T-helper 1 cell treated with Interleukin-12 subunit alpha and Interleukin-12 subunit beta and Interleukin-4 antibody, amounts not matched to agents 30 μg/mL and 1 μg/mL, for 36 hours (primary cell): ENCODE results near the gene RBM15.

Source experiments
- H3K27ac Mint-ChIP-seq: one replicate; pipeline ENCODE4 v1.8.0; 2021; ENCODE audit warnings: mild to moderate bottlenecking, mixed read lengths
- H3K27me3 Mint-ChIP-seq: one replicate; pipeline ENCODE4 v1.8.0; 2021; ENCODE audit warnings: low read depth, mixed read lengths
- H3K36me3 Mint-ChIP-seq: one replicate; pipeline ENCODE4 v1.8.0; 2021; ENCODE audit warnings: low read depth, mixed read lengths
- H3K4me1 Mint-ChIP-seq: one replicate; pipeline ENCODE4 v1.8.0; 2021; ENCODE audit warnings: low read depth, mixed read lengths
- H3K4me3 Mint-ChIP-seq: one replicate; pipeline ENCODE4 v1.8.0; 2021; ENCODE audit warnings: mild to moderate bottlenecking, moderate library complexity, mixed read lengths
- H3K9me3 Mint-ChIP-seq: one replicate; pipeline ENCODE4 v1.8.0; 2021; ENCODE audit warnings: mixed read lengths

The RBM15 gene

DNA sequence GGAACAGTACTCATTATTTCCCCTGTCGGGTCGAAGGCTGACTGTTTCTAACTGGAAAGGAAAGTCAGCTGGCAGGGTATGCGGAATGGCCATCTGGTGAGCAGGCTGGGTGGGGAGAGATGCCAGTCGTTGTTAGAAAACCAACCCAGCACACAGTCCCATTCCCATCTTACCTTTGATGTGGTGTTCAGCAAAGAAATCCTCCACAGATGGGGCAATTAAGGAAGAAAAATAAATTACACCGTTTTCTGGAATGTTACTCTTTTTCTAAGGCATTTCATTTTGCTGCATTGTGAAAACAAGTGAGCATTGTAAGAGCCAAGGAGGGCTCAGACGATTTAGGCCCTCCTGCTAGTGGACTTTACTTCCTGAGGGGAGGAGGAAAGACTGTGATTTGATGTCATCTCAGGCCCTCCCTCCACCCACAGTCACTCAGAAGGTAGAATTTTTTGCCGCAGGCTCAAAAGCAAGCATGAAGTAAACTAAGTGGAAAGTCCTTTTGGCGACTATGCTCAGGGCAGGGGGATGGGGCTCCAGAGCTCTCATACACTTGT lies 51.6 kb downstream of the RBM15 start, which contains the start of gene SLC16A4:
Gene SLC16A4 (minus strand): TSS at position 335 of the 554 bp plus-strand sequence. CDS start 1,703 bp downstream, outside the sequence.
- H3K9me3 Mint-ChIP-seq = no peaks in the 10 kb centered on the region
- peaks cover 14% of the 10 kb centered on the region for H3K36me3 Mint-ChIP-seq
- no peak within 1 kb of the TSS for H3K4me3 Mint-ChIP-seq
- no peak within 1 kb of the TSS for H3K27ac Mint-ChIP-seq
- peaks cover 3% of the 10 kb centered on the region for H3K4me1 Mint-ChIP-seq
- no peaks in the 10 kb centered on the region for H3K27me3 Mint-ChIP-seq

DNA sequence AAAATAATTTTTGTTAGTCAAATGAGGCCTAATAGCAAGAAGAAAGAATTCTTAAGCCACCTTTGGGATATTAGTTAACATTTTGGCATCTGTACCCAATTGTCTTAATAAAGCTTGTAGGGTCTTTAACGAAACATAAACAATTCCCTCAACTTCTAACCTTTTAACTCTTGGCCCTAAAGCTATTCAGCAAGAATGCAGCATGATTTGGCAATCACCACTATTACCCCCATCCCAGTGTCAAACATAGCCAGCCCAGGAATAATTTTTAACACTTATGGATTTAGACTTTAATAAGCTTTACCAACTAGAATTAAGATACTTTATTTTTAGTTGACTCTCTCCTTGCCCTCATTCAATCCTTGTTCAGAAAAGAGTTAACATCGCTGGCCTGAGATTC lies 54.1 kb downstream of the RBM15 start:
- no peaks in the 10 kb centered on the region for H3K4me1 Mint-ChIP-seq
- H3K4me3 Mint-ChIP-seq = no peak overlapping the region
- no peaks in the 10 kb centered on the region for H3K9me3 Mint-ChIP-seq
- H3K27me3 Mint-ChIP-seq = no peaks in the 10 kb centered on the region
- H3K36me3 Mint-ChIP-seq = peaks cover 16% of the 10 kb centered on the region
- no peak overlapping the region for H3K27ac Mint-ChIP-seq

DNA sequence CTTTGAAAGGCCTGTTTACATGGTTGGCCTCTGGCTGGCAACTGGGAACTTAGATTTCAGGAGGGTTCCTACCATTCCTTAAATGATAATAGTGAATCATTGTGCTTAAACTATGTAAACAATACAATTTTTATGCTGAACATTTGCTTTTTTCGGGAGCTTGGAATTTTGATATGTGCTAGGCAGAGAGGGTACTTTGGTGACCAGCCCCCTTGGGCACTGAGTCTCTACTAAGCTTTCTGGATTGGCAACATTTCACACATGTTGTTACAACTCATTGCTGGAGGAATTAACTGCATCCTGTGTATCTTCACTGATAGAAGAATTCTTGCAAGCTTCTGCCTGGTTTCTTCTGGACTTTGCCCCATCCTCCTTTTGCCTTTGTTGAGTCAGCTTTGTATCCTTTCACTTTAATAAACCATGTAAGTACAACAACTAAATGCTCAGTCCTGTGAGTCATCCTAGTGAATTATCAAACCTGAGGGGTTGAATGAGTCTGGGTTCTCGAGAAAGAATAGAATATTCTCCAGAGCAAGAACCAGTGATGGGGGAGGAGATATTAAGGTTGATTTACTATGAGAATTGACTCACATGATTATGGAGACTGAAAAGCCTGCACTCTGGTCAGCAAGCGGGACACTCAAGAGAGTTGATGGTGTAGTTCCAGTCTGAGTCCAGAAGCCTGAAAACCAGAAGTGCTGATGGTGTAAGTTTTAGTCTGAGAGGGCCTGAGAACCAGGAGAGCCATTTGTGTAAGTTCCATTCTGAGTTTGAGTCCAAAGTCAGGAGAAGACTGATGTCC lies 54.7 kb downstream of the RBM15 start:
- H3K4me1 Mint-ChIP-seq = no peaks in the 10 kb centered on the region
- peaks cover 17% of the 10 kb centered on the region for H3K36me3 Mint-ChIP-seq
- H3K27ac Mint-ChIP-seq = no peak overlapping the region
- H3K27me3 Mint-ChIP-seq = no peaks in the 10 kb centered on the region
- no peaks in the 10 kb centered on the region for H3K9me3 Mint-ChIP-seq
- no peak overlapping the region for H3K4me3 Mint-ChIP-seq

DNA sequence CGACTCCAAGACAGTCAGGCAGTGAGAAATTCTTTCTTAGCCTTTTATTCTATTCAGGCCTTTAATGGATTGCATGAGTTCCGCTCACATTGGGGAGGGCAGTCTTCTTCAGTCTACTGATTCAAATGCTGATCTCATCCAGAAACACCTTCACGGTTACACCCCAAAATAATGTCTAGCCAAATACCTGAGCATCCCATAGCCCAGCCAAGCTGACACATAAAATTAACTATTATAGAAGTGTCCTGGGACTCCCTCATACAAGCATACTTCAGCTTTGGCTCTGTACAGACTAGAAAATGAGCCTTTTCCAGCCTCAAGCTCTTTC lies 55.3 kb downstream of the RBM15 start:
- Mint-ChIP-seq H3K27ac (no peak overlapping the region), H3K4me3 (no peak overlapping the region), H3K27me3 (no peaks in the 10 kb centered on the region), H3K4me1 (no peaks in the 10 kb centered on the region), H3K9me3 (no peaks in the 10 kb centered on the region), H3K36me3 (peaks cover 17% of the 10 kb centered on the region)
